ENCODE measurements around the gene RFX8.

GRCh38 chr2:101382442-101382841 is 92.5 kb downstream of the RFX8 start:
- TF ChIP-seq POLR2A (IDR thresholded peaks at IDR 0.05) (no peak), CTCF (IDR thresholded peaks at IDR 0.05) (no peak)
